OCI-LY3 (cell line): ENCODE results near the gene TICRR.

Experiments
- H2AFZ ChIP-seq: fragments of 200-600, 300-600 bp; shearing (Covaris generic); 2 replicates; pipeline ENCODE4 v1.6.0; 2014; ENCODE audit warnings: antibody characterized with exemption, low read depth, low read length
- H3K27ac ChIP-seq: fragments of 200-600, 300-600 bp; sonication (generic); 2 replicates; pipeline ENCODE4 v1.5.1; 2014; ENCODE audit warnings: mild to moderate bottlenecking, low read length, moderate library complexity, mixed read lengths
- H3K27me3 ChIP-seq: fragments of 200-600, 300-600 bp; sonication (generic); 2 replicates; pipeline ENCODE4 v1.6.1; 2014; ENCODE audit warnings: low read depth, low read length, mixed read lengths
- H3K36me3 ChIP-seq: fragments of 200-600, 300-600 bp; sonication (generic); replicated peaks from 2 replicates; pipeline ENCODE3; 2014; ENCODE audit warnings: low read depth, low read length, mixed read lengths
- H3K4me1 ChIP-seq: fragments of 300-600, 200-600 bp; sonication (generic); 2 replicates; pipeline ENCODE4 v1.6.1; 2014; ENCODE audit warnings: low read length, mixed read lengths
- H3K4me2 ChIP-seq: fragments of 200-600, 300-600 bp; sonication (generic); 2 replicates; pipeline ENCODE4 v1.6.1; 2014; ENCODE audit warnings: low read length, mixed read lengths
- H3K4me3 ChIP-seq: fragments of 300-600, 200-600 bp; sonication (generic); 2 replicates; pipeline ENCODE4 v1.5.1; 2014; ENCODE audit warnings: antibody characterized with exemption, mild to moderate bottlenecking, low read length, moderate library complexity
- H3K79me2 ChIP-seq: fragments of 300-600, 200-600 bp; shearing (Covaris generic); 2 replicates; pipeline ENCODE4 v1.6.1; 2014; ENCODE audit warnings: mild to moderate bottlenecking, low read length, mixed read lengths
- H3K9ac ChIP-seq: fragments of 300-600, 200-600 bp; shearing (Covaris generic); 2 replicates; pipeline ENCODE4 v1.6.0; 2014; ENCODE audit warnings: mild to moderate bottlenecking, low read length, moderate library complexity
- H3K9me3 ChIP-seq: fragments of 200-600, 300-600 bp; shearing (Covaris generic); 2 replicates; pipeline ENCODE4 v1.6.1; 2014; ENCODE audit warnings: low read length, mixed read lengths; ENCODE audit not compliant: insufficient read depth
- H4K20me1 ChIP-seq: fragments of 200-600, 300-600 bp; sonication (generic); 2 replicates; pipeline ENCODE4 v1.6.1; 2016; ENCODE audit warnings: low read length, mixed read lengths; ENCODE audit not compliant: insufficient read depth
- CTCF ChIP-seq: fragments of 200-600, 300-600 bp; sonication (generic); IDR thresholded peaks from 2 replicates; pipeline ENCODE4 v1.5.1; 2014; ENCODE audit warnings: antibody characterized with exemption, low read length, low read depth
- EZH2phosphoT487 ChIP-seq: fragments of 200-600 bp; shearing (Covaris generic); IDR thresholded peaks from 2 replicates; pipeline ENCODE4 v1.6.1; 2018; ENCODE audit warnings: antibody characterized with exemption, mixed run types, low read depth

Gene TICRR

DNA sequence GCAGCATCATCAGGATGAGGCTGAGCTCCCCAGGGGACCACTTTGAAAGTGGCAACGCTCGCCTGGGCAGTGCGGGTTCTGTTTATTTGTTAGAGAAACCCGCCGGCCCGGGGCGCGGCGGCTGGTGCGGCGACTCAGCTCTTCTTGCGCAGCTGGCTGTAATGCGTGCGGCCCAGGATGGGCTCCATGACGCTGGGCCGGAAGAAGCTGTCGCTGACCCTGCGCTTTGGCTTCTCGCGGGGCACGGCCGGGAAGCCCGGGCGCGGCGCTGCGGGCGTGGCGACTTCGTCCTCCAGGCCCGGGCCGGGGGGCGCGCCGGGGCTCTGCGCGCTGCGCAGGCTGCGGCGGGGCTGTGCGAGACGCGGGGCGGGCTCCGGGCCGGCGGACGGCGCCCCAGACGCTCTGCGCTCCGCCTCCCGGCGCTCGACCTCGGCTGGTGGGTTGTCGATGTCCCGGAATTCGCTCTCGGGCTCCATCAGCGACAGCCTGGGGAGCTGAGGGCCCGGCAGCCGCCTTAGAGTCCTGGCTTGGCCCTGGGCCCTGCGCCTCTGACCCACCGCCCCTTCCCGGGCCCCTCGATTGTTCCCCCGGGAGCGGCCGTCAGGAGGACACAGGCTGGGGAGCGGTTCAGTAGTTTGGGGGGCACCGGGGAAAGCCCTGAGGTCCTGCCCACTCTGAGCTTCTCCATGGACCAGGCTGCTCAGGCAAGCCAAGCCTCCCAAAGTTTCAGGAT is 90.3 kb downstream of the TICRR start:
- Histone ChIP-seq H3K36me3 (no peaks in the 10 kb centered on the region), H3K9me3 (no peaks in the 10 kb centered on the region), H3K9ac (peak overlapping the region; percentile 44), H3K4me3 (peak overlapping the region; percentile 77), H3K4me1 (peaks cover 11% of the 10 kb centered on the region; the same call in 1 of the 2 replicates), H2AFZ (peak overlapping the region; percentile 44), H4K20me1 (no peaks in the 10 kb centered on the region), H3K27me3 (peaks cover 13% of the 10 kb centered on the region), H3K27ac (no peak overlapping the region), H3K4me2 (peak overlapping the region; percentile 69), H3K79me2 (no peaks in the 10 kb centered on the region)
- TF ChIP-seq EZH2phosphoT487 = no peak
- TF ChIP-seq CTCF = no peak

- Histone ChIP-seq H4K20me1 (no peaks in the 10 kb centered on the region), H3K27ac (no peak overlapping the region), H3K27me3 (peaks cover 9% of the 10 kb centered on the region), H2AFZ (peak overlapping the region; percentile 34; the same call in 1 of the 2 replicates), H3K9me3 (no peaks in the 10 kb centered on the region), H3K9ac (peak overlapping the region; percentile 44; the same call in 1 of the 2 replicates), H3K4me2 (peak overlapping the region; percentile 69), H3K4me3 (peak overlapping the region; percentile 77), H3K36me3 (no peaks in the 10 kb centered on the region), H3K4me1 (peaks cover 11% of the 10 kb centered on the region; the same call in 1 of the 2 replicates), H3K79me2 (no peaks in the 10 kb centered on the region)
- TF ChIP-seq EZH2phosphoT487 = no peak
- TF ChIP-seq CTCF = no peak
These were observed 91.1 kb downstream of the TICRR start for GRCh38 chr15:89666184-89666857.

- Histone ChIP-seq H2AFZ (no peak overlapping the region), H3K79me2 (no peaks in the 10 kb centered on the region), H3K4me1 (peaks cover 11% of the 10 kb centered on the region; the same call in 1 of the 2 replicates), H3K4me2 (no peak overlapping the region), H3K36me3 (no peaks in the 10 kb centered on the region), H3K27ac (no peak overlapping the region), H3K9ac (no peak overlapping the region), H3K4me3 (no peak overlapping the region), H3K27me3 (peaks cover 9% of the 10 kb centered on the region), H4K20me1 (no peaks in the 10 kb centered on the region), H3K9me3 (no peaks in the 10 kb centered on the region)
- no peak for TF ChIP-seq CTCF
- no peak for TF ChIP-seq EZH2phosphoT487
These were observed 91.8 kb downstream of the TICRR start for GRCh38 chr15:89666858-89667705.

DNA sequence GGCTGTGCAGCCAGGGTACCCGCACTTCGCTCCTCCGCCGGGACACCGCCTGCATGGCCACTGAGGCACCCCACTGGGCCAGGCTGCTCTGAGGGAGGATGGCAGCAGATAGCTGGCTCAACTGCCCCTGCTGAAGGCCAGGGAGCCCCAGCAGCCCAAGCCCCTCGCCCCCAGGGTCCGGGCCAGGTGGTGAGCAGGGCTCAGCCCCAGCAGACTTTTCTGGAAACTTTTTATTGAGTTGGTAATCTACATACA is 92.4 kb downstream of the TICRR start:
- Histone ChIP-seq H3K4me3 (no peak overlapping the region), H3K27ac (no peak overlapping the region), H3K4me2 (no peak overlapping the region), H3K9me3 (no peaks in the 10 kb centered on the region), H3K9ac (no peak overlapping the region), H4K20me1 (no peaks in the 10 kb centered on the region), H3K27me3 (peaks cover 9% of the 10 kb centered on the region), H2AFZ (no peak overlapping the region), H3K4me1 (peaks cover 11% of the 10 kb centered on the region; the same call in 1 of the 2 replicates), H3K79me2 (no peaks in the 10 kb centered on the region), H3K36me3 (no peaks in the 10 kb centered on the region)
- TF ChIP-seq EZH2phosphoT487 (no peak), CTCF (no peak)
